HG02588 (cell line): Measurements from ENCODE around the gene CCR3.

Experiments
- ATAC-seq: cut with Tn5 transposase; IDR thresholded peaks from one replicate; pipeline ENCODE4 v1.9.1; 2021; ENCODE audit warnings: mild to moderate bottlenecking, moderate library complexity; ENCODE audit not compliant: unreplicated experiment

CCR3 gene

GRCh38 chr3:46218196-46218709, 24.0 kb upstream of the CCR3 start:
- ATAC-seq = no peak

DNA sequence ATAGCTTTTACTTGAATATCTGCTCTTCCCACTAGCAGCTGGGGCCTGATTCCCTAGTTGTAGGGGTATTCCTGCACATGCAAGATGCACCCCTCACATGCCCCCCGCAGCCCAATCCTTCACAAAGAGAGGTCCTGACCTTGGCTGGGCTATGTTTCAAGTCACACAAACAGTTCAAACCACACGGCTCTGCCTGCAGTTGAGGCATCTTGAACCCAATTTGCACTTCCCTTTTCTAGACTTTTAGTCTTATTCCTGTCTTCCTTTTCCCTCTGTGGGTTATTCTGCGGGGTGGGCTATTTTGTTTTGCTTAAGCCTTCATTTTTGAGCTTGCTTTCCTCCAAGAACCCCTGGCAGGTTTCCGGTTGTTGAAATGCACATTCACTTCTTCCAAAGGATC, 20.9 kb upstream of the CCR3 start:
- ATAC-seq = no peak

DNA sequence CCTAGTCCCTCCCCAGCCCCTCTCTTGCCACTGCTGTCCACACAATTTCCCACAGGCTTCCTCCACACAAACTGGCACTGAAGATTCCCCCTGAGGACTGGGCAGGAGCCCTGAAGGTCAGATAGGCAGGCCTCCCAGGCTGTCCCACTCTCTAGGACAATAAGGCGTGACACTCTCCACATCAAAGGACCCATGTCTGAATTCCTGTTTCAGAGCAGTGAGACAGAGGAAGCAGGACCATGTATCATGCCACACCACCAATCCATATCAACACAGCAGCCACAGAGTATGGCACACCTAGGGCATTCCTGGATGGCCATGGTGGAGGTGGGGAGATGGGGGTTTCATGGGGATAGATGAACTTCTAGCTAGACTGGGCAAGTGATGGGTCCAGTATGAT, 20.3 kb upstream of the CCR3 start:
- ATAC-seq = no peak

DNA sequence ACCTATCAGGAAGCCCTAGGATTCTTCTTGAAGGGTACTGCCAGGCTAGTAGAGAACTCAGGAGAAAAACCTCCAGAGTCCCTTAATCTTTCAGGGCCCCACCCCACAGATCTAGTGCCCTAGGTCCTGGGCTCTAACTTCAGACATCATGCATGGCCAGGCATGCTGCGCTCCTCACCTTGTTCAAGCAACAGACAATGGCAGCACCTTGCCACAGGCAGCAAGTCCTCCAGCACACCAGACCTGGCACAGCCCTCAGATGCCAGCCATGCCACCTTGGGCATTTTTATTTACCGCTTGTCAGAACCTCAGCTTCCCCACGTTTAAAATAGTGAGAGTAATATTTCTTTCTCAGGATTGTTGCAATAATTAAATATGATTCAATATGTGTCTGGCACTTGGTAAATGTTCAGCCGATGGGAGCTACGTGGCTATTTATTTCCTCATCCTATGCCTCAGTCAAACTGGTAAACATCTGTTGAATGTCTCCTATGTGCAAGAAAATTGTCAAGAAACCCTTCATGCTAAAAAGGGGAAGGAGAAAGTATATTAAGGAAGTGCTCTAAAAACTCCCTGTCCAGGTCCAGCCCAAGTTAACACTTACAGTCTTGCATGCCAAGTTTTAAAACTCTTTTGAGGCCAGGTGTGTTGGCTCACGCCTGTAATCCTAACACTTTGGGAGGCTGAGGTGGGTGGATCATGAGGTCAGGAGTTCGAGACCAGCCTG, 19.7 kb upstream of the CCR3 start:
- no peak for ATAC-seq

GRCh38 chr3:46228260-46229242, 13.7 kb upstream of the CCR3 start:
- no peak for ATAC-seq

DNA sequence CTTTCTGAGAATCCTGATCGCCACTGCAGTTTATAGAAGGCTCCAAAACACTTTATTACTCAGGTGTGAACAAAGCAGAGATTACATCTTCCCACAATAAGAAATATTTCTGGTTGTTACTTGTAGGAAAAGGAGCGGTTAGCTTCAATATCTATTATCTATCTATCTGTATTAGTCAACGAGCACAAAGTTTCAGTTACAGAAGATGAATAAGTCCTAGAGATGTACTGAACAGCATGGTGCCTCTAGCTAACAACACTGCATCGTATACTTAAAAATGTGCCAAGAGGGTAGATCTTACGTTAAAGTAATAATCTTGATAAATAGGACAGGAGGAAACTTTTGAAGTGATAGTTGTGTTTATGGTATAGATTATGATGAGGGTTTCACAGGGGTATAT, 10.9 kb upstream of the CCR3 start:
- ATAC-seq = no peak

DNA sequence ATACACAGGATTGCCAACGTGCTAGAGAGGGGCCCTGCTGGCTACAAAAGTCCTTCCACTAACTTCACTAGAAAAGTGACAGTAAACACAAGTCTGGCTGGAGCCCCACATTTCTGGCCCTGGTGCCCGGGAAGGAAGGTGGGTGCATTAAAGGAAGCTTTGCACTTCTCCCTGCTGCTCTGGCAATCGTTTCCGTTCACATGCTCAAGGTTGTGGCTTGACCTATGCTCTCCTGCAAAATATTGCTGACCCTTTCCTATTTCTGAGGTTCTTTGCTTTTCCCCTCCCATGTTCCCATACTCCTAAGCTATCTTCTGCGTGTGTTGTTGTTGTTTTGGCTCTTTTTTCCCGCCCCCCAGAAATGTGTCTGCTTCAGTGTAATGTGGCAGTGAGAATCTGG, 9.1 kb upstream of the CCR3 start:
- no peak for ATAC-seq

- no peak for ATAC-seq
Observed at GRCh38 chr3:46235425-46235824, 6.8 kb upstream of the CCR3 start.

- no peak for ATAC-seq
Observed at GRCh38 chr3:46236294-46237054, 5.8 kb upstream of the CCR3 start.

- ATAC-seq = no peak
Observed at GRCh38 chr3:46238386-46238785, 3.9 kb upstream of the CCR3 start.

- no peak for ATAC-seq
Observed at GRCh38 chr3:46239301-46239938, 2.8 kb upstream of the CCR3 start.

DNA sequence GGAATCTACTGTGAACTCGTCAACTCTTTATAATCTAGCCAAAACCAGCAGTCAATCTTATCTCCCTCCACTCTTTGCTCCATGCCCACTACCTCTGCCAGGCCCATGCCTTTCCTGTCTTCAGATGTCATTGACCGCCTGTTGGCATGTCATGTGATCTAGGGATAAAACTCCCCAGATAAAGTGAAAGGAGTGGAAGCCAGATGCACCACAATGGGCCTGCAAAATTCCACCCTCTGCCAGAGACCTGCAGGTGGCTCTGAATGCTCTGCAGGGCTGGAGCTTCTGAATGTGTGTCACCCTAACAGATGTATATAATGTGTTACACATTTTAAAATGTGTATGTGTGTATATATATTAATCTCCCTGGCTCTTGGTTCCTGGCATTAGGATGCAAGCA, 2.3 kb upstream of the CCR3 start:
- ATAC-seq = no peak

- no peak for ATAC-seq
Observed at GRCh38 chr3:46243560-46243959, 1.3 kb downstream of the CCR3 start.

DNA sequence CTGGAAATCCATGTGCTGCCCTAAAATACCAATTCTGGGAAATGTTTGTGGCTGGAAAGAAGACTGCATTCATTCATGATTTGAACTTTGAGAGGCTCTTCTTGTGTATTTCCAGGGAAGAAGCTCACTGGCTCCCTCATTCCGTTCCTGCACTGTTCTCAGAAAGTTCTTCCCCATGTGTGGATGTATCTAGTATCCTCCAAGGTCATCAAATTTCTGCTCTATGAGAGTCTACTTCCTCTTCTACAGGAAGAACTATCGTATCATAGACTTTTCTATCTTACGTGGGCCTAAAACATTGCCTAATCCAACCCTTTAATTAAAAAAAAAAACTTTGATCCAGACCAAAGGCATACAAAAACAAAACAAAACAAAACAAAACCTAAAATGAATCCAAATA, 2.9 kb downstream of the CCR3 start:
- no peak for ATAC-seq

DNA sequence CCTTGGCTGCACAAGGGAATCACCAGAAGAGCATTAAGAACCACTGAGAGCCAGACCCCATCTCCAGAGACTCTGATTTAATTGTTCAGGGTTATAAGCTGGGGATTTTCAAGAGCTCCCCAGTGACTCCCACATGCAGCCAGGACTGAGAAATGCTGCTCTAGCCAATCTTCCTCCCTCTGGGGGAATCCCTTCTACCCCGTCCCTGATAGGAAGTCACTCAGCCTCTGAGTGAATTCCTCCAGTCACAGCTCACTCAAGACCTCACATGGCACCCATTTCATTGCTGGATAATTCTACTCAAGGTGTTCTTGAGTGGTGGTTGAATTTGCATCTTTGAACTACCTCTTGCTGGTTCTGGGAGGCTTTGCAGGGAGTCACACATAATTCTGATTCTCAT, 10.7 kb downstream of the CCR3 start:
- ATAC-seq = no peak

DNA sequence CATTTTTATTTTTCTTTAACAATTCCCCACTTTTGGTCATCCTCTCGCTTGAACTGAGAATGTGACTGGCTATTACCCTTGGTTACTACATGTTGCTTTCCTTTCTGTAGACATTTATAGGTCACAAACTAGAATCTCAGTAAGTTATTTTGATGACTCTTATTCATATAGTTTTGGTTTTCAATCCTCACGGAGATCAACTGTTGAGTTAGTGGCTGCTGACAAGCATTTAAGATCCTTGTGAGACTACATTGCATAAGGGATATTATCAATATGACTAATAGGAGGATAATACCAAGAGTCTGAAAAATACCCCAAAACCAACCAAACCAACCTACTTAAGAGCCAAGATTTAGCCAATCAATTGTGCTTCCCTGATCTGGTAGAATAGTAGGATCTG, 16.3 kb downstream of the CCR3 start:
- no peak for ATAC-seq

DNA sequence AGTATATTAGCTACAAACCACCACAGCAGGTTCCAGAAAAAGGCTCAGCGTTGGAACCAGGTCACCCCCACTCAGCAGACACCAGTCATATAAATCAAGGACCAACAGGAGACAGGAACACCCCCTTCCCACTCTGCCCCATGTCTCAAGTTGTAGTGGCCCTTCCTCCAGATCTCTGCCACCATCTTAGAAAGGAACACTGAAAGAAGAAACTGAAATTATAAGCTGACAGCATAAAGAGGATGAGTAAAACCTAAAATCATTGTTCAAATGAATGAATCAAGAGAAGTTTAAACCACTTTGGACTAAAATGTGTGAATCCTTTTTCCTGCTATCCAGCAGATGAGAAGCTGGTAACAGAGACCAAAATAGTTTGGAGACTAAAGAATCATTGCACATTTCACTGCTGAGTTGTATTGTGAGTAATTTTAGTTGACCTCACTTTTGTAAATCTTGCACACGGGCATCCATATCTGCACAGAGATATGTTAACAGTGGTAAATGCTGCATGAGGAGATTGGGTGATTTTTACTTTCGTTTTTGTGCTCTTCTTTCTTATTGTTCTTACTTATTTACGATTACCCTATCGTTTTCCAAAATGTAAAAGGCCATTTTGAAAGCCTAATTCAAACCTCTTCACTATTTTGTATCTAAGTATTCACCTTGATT, 19.8 kb downstream of the CCR3 start:
- ATAC-seq = no peak

- no peak for ATAC-seq
Observed at GRCh38 chr3:46264002-46264401, 21.7 kb downstream of the CCR3 start.

DNA sequence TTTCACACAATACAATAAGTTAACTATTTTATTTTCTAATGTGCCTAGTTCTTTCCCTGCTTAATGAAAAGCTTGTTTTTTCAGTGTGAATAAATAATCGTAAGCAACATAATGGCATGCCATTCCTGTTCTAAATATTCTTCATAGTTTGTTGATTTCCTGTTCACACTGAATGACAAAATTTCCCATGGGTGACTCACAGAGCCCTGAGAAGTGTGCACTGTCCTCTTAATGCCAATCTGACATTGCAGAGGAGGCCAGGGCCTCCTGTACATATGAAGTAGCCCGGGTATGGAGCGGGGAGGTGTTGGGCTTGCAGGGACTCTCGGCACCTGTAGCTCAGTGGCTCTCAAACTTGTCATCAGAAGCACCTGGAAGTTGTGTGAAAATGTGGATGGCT, 24.3 kb downstream of the CCR3 start:
- ATAC-seq = no peak

GRCh38 chr3:46269556-46269955, 27.3 kb downstream of the CCR3 start:
- no peak for ATAC-seq
